Astrocyte (in vitro differentiated cells and primary cell): ENCODE results near the gene SLC7A9.

ENCODE experiments used
- EZH2 ChIP-seq: IDR thresholded peaks from 2 replicates; pipeline ENCODE4 v1.6.1; 2012; ENCODE audit warnings: mild to moderate bottlenecking, low read length, inconsistent platforms; ENCODE audit not compliant: insufficient read depth
- TF ChIP-seq, protein P1 (sequence below): IDR thresholded peaks from 2 replicates; pipeline ENCODE4 v1.5.1; 2011; ENCODE audit warnings: low read depth, mild to moderate bottlenecking, inconsistent platforms, low read length, moderate library complexity; ENCODE audit not compliant: insufficient read depth

GRCh38 chr19:32837531-32837930 is 32.0 kb downstream of the SLC7A9 start:
- TF ChIP-seq, protein P1, sequence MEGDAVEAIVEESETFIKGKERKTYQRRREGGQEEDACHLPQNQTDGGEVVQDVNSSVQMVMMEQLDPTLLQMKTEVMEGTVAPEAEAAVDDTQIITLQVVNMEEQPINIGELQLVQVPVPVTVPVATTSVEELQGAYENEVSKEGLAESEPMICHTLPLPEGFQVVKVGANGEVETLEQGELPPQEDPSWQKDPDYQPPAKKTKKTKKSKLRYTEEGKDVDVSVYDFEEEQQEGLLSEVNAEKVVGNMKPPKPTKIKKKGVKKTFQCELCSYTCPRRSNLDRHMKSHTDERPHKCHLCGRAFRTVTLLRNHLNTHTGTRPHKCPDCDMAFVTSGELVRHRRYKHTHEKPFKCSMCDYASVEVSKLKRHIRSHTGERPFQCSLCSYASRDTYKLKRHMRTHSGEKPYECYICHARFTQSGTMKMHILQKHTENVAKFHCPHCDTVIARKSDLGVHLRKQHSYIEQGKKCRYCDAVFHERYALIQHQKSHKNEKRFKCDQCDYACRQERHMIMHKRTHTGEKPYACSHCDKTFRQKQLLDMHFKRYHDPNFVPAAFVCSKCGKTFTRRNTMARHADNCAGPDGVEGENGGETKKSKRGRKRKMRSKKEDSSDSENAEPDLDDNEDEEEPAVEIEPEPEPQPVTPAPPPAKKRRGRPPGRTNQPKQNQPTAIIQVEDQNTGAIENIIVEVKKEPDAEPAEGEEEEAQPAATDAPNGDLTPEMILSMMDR: no peak
- no peak for TF ChIP-seq EZH2
